ENCODE measurements around the gene TEP1.

Gene TEP1

GRCh38 chr14:20383636-20384035, 29.7 kb downstream of the TEP1 start:
- H3K4me3 ChIP-seq (ENCODE audit: low read length): no peak overlapping the region
- H3K4me1 ChIP-seq (ENCODE audit: low read length): peaks cover 10% of the 10 kb centered on the region
- H4K20me1 ChIP-seq (ENCODE audit: insufficient read depth, low read length): no peaks in the 10 kb centered on the region
- TF ChIP-seq CTCF (IDR thresholded peaks at IDR 0.05; ENCODE audit: low read depth, low read length): no peak
- H3K9me3 ChIP-seq (ENCODE audit: insufficient read depth, low read length): no peaks in the 10 kb centered on the region
- H3K27me3 ChIP-seq (ENCODE audit: low read depth, low read length): no peaks in the 10 kb centered on the region
- H3K9ac ChIP-seq (ENCODE audit: low read length): no peak overlapping the region
- H3K79me2 ChIP-seq (ENCODE audit: low read length): no peaks in the 10 kb centered on the region
- H3K4me2 ChIP-seq (ENCODE audit: low read length): no peak overlapping the region
- H2AFZ ChIP-seq (ENCODE audit: low read depth, low read length): no peak overlapping the region
- H3K27ac ChIP-seq (ENCODE audit: low read length): no peak overlapping the region
- peaks cover 72% of the 10 kb centered on the region for H3K36me3 ChIP-seq (replicated peaks; ENCODE audit: low read depth, low read length)

- Histone ChIP-seq H3K36me3 (replicated peaks; ENCODE audit: low read depth, low read length) (peaks cover 71% of the 10 kb centered on the region), H3K9ac (ENCODE audit: low read length) (no peak overlapping the region), H3K4me3 (ENCODE audit: low read length) (no peak overlapping the region), H3K4me1 (ENCODE audit: low read length) (peaks cover 8% of the 10 kb centered on the region), H3K9me3 (ENCODE audit: insufficient read depth, low read length) (no peaks in the 10 kb centered on the region), H3K79me2 (ENCODE audit: low read length) (no peaks in the 10 kb centered on the region), H2AFZ (ENCODE audit: low read depth, low read length) (no peak overlapping the region), H3K27ac (ENCODE audit: low read length) (no peak overlapping the region), H4K20me1 (ENCODE audit: insufficient read depth, low read length) (no peaks in the 10 kb centered on the region), H3K27me3 (ENCODE audit: low read depth, low read length) (no peaks in the 10 kb centered on the region), H3K4me2 (ENCODE audit: low read length) (no peak overlapping the region)
- no peak for TF ChIP-seq CTCF (IDR thresholded peaks at IDR 0.05; ENCODE audit: low read depth, low read length)
- TF ChIP-seq EZH2phosphoT487 (IDR thresholded peaks at IDR 0.05; ENCODE audit: low read depth): no peak
These were observed 30.3 kb downstream of the TEP1 start for GRCh38 chr14:20383032-20383431.

- Histone ChIP-seq H4K20me1 (ENCODE audit: insufficient read depth, low read length) (no peaks in the 10 kb centered on the region), H3K79me2 (ENCODE audit: low read length) (no peaks in the 10 kb centered on the region), H3K4me3 (ENCODE audit: low read length) (no peak overlapping the region), H2AFZ (ENCODE audit: low read depth, low read length) (no peak overlapping the region), H3K27me3 (ENCODE audit: low read depth, low read length) (no peaks in the 10 kb centered on the region), H3K4me2 (ENCODE audit: low read length) (no peak overlapping the region), H3K4me1 (ENCODE audit: low read length) (peaks cover 3% of the 10 kb centered on the region), H3K9me3 (ENCODE audit: insufficient read depth, low read length) (no peaks in the 10 kb centered on the region), H3K36me3 (replicated peaks; ENCODE audit: low read depth, low read length) (peaks cover 68% of the 10 kb centered on the region), H3K9ac (ENCODE audit: low read length) (no peak overlapping the region), H3K27ac (ENCODE audit: low read length) (no peak overlapping the region)
- no peak for TF ChIP-seq CTCF (IDR thresholded peaks at IDR 0.05; ENCODE audit: low read depth, low read length)
- no peak for TF ChIP-seq EZH2phosphoT487 (IDR thresholded peaks at IDR 0.05; ENCODE audit: low read depth)
These were observed 30.8 kb downstream of the TEP1 start for GRCh38 chr14:20382526-20382925.

GRCh38 chr14:20381341-20381740, 32.0 kb downstream of the TEP1 start:
- no peak overlapping the region for H2AFZ ChIP-seq (ENCODE audit: low read depth, low read length)
- TF ChIP-seq EZH2phosphoT487 (IDR thresholded peaks at IDR 0.05; ENCODE audit: low read depth) (no peak), CTCF (IDR thresholded peaks at IDR 0.05; ENCODE audit: low read depth, low read length) (no peak)
- no peak overlapping the region for H3K27ac ChIP-seq (ENCODE audit: low read length)
- H3K27me3 ChIP-seq (ENCODE audit: low read depth, low read length): no peaks in the 10 kb centered on the region
- no peaks in the 10 kb centered on the region for H3K79me2 ChIP-seq (ENCODE audit: low read length)
- H3K9me3 ChIP-seq (ENCODE audit: insufficient read depth, low read length): no peaks in the 10 kb centered on the region
- no peak overlapping the region for H3K9ac ChIP-seq (ENCODE audit: low read length)
- no peaks in the 10 kb centered on the region for H4K20me1 ChIP-seq (ENCODE audit: insufficient read depth, low read length)
- peaks cover 72% of the 10 kb centered on the region for H3K36me3 ChIP-seq (replicated peaks; ENCODE audit: low read depth, low read length)
- no peaks in the 10 kb centered on the region for H3K4me1 ChIP-seq (ENCODE audit: low read length)
- H3K4me2 ChIP-seq (ENCODE audit: low read length): no peak overlapping the region
- H3K4me3 ChIP-seq (ENCODE audit: low read length): no peak overlapping the region

Data from OCI-LY3 (cell line).